ENCODE data around the gene KLK11.

KLK11 gene

GRCh38 chr19:51027126-51027806 lies 850 bp upstream of the KLK11 start:
- DNase-seq = no peak

- DNase-seq = no peak
Measured at GRCh38 chr19:51025809-51026553, 435 bp downstream of the KLK11 start.

GRCh38 chr19:51025401-51025800 lies 1.0 kb downstream of the KLK11 start:
- DNase-seq = no peak

- no peak for DNase-seq
Measured at GRCh38 chr19:51024924-51025323, 1.5 kb downstream of the KLK11 start.

GRCh38 chr19:51023946-51024345 lies 2.5 kb downstream of the KLK11 start:
- no peak for DNase-seq

- no peak for DNase-seq
Measured at GRCh38 chr19:51022526-51022925, 3.9 kb downstream of the KLK11 start.

- no peak for DNase-seq
Measured at GRCh38 chr19:51020988-51021651, 5.3 kb downstream of the KLK11 start.

- no peak for DNase-seq
Measured at GRCh38 chr19:51019544-51019925, 6.9 kb downstream of the KLK11 start, which contains the start of gene KLK10. TSS of gene KLK10 (minus strand) at chr19:51019709. CDS start at chr19:51019130, 579 bp downstream.

DNA sequence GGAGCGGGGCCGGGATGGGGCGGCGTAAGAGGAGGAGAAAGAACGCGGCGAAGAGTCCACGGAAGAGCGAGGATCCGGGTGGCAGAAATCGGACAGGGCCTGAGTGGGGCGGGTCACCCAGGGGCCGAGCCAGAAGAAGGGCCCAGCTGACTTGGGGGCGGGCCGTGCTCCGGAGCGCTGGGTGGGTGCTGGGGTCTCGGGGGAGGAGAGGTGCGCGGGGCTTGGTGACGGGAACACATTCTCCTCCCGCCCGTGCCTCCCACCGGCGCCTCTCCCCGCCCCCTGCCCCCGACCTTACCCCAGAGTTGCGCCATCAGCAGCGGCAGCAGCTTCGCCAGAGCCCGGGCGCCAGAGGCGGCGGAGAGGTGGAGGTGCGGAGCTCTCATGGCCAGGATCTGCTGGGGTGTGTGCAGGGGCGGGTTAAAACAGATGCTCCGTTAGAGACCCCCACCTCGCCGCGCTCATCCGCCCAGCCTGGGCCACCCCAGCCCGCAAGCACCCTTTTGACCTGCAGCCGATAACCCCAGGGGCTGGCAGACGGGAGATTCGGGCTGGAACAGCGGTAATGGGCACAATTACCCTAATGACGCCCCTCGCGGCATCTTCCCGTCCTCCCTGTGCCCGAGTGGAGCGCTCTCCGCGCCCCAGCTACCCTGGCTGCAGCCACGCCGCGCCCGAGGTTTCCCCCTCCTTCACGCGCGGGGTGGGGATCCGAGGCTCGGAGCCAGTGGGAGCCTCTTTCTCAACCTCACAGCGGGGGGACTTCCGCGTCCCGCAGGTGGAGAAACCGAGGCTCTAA lies 7.5 kb downstream of the KLK11 start:
- DNase-seq = peak in 1 of 2 donors; percentile 18

DNA sequence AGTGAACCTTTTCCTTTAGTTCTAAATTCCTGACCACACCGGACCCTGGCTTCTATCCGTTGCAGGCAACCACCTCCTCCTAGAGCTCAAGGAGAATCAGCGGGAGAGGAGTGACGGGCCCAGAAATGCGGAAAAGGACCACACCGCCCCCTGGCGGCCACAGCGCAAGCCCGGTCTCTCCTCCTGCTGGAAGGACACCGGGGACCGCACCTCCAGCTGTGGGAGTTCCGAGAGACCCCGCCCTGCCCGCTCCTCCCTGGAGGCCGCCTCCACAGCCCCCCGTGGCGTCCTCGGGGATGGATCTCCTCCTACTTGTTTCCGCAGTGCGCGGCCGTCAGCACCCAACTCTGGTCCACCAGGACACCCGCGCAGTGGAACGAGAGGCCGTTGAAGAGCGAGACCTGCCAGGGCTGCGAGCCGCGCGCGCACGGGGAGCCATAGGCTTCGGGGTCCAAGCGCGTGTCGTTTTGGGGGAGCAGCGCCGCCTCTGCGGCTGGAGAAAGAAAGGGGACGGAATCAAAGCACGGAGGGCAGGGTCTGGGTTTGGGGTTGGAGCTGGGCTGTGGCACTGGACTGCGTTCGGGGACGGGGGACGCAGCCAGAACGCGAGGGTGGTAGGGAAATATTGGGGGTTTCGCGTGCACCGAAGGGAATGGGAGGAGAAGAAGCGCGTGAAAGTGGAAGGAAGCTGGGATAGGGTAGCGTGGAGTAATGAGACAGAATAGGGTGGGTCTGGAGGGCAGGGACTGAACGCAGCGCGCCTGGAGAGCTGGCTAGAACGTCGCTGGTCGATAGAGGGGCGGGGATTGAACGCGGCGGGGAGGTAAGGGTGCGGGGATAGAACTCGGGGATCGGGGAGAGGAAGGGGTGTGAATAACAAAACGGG lies 9.4 kb downstream of the KLK11 start:
- peak; percentile 57 to 85 for DNase-seq

DNA sequence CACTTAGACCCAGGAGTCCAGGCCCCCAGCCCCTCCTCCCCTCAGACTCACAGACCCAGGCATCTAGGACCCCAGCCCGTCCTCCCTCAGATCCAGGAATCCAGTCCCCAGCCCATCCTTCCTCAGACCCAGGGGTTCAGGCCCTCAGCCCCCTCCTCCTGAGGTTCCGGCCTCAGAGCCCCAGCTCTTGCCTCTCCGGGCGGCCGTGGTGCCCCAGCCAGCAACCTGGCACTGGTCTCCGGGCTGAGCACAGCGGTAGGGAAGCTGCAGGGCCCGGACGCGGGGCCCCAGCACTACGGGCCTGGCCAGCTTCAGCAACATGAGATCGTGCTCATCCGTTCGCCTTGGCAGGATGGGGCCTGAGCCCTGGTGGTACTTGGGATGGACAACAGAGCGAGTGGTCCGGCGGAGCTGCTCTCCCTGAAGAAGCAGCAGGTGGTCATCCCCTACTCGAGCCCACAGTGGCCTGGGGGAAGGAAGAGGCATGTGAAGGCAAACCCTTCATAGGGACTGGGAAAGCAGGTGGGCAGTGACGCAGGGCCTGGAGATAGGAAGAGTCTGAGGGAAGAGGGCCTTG lies 10.6 kb downstream of the KLK11 start:
- DNase-seq = no peak

DNA sequence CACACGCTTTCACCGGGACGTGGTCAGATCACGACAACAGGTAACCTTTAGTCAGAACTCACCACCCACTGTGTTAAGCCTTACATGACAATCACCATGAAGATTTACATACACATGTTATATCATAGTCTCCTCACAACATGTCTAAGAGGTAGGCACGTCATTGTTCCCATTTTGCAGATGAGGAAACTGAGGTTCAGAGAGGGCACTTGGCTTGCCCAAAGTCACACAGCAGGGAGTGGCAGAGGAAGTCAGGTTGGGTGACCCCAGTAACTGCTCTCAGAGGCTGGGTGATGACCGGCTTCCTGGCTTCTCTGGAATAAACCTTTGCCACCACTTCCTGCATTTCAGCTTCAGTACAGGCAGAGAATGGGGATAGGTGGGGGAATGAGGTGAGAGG lies 12.2 kb downstream of the KLK11 start:
- no peak for DNase-seq

- no peak for DNase-seq
Measured at GRCh38 chr19:51012661-51013190, 13.7 kb downstream of the KLK11 start.

GRCh38 chr19:51010066-51010795 lies 16.2 kb downstream of the KLK11 start:
- no peak for DNase-seq

GRCh38 chr19:51009061-51009891 lies 17.1 kb downstream of the KLK11 start:
- no peak for DNase-seq

GRCh38 chr19:51007488-51007887 lies 18.9 kb downstream of the KLK11 start:
- DNase-seq = no peak

DNA sequence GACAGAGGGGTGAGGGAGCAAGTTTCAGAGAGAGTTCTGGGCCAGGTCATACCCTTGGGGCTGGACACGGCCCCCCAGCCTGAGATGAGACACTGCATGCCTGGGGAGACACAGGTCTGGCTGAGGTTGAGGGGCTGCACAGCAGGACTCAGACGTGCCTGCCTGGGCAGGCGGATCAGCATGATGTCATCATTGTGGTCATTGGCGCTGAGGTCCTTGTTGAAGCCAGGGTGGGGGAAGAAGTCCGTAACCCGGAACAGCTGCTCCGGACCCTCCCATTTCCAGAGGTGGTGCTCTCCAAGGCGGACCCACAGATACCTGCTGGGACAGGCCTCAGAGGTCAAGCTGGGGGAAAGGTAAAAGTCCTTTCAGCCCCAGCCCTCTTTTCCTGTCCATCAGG lies 20.0 kb downstream of the KLK11 start:
- DNase-seq = no peak

GRCh38 chr19:51005248-51005647 lies 21.2 kb downstream of the KLK11 start:
- no peak for DNase-seq

DNA sequence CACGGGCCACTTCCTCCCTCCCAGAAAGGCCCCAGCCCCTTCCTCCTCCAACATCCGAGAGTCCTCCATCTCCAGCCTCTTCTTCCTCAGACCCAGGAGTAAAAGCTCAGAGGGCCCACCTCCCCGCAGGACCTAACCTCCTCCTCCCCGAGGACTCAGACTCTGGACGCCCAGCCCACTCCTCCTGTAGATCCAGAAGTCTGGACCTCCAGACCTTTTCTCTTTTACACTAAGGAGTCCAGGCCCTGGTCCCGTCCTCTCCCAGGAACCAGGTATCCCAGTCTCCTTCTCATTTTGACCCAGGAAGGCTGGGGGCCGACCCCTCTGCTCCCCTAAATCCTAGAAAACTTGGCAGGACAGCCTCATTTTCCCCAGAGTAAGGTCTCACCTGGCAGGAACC lies 23.1 kb downstream of the KLK11 start:
- DNase-seq = no peak

All from stimulated activated CD4-positive, alpha-beta T cell treated with anti-CD3 and anti-CD28 coated beads, Interleukin-2, amount 100 ng/mL, for 24 hours (primary cell).